Measurements from ENCODE around the gene FOS.
"Not testable (repeated sequence)": the region's sequence is repeated elsewhere in the genome, so short reads cannot be mapped to it uniquely, and the experiment has no call there.

The FOS gene

GRCh38 chr14:75307700-75308379 is 29.2 kb downstream of the FOS start:
- H3K4me3 ChIP-seq (ENCODE audit: low read depth in 1 of 2, low read length in 1 of 2): no peak overlapping the region
- H3K9me3 ChIP-seq: no peaks in the 10 kb centered on the region
- peak overlapping the region; percentile 1 for H3K27ac ChIP-seq
- no peaks in the 10 kb centered on the region for H3K27me3 ChIP-seq
- TF ChIP-seq CTCF (IDR thresholded peaks at IDR 0.05): peak; percentile 89
- H3K36me3 ChIP-seq: no peaks in the 10 kb centered on the region
- H3K4me1 ChIP-seq (ENCODE audit: control insufficient read depth in 1 of 2, insufficient read depth in 1 of 2, low read depth in 1 of 2, low read length in 1 of 2): peaks cover 44 to 47% of the 10 kb centered on the region in 2 experiments

GRCh38 chr14:75308991-75309390 is 30.4 kb downstream of the FOS start:
- H3K27ac ChIP-seq; H3K9me3 ChIP-seq; H3K4me3 ChIP-seq (ENCODE audit: low read depth in 1 of 2, low read length in 1 of 2); H3K36me3 ChIP-seq; H3K27me3 ChIP-seq: not testable (repeated sequence)
- H3K4me1 ChIP-seq (ENCODE audit: control insufficient read depth in 1 of 2, insufficient read depth in 1 of 2, low read depth in 1 of 2, low read length in 1 of 2): peaks cover 48% of the 10 kb centered on the region in 2 experiments

- not testable (repeated sequence) for H3K36me3 ChIP-seq; H3K27me3 ChIP-seq; H3K27ac ChIP-seq; H3K9me3 ChIP-seq; H3K4me3 ChIP-seq (ENCODE audit: low read depth in 1 of 2, low read length in 1 of 2)
- peaks cover 53% of the 10 kb centered on the region in 2 experiments for H3K4me1 ChIP-seq (ENCODE audit: control insufficient read depth in 1 of 2, insufficient read depth in 1 of 2, low read depth in 1 of 2, low read length in 1 of 2)
Measured at GRCh38 chr14:75309561-75309960, 30.9 kb downstream of the FOS start.

GRCh38 chr14:75310295-75311111 is 31.9 kb downstream of the FOS start:
- no peaks in the 10 kb centered on the region for H3K9me3 ChIP-seq
- H3K4me3 ChIP-seq (ENCODE audit: low read depth in 1 of 2, low read length in 1 of 2): no peak overlapping the region
- H3K4me1 ChIP-seq (ENCODE audit: control insufficient read depth in 1 of 2, insufficient read depth in 1 of 2, low read depth in 1 of 2, low read length in 1 of 2): peaks cover 62 to 63% of the 10 kb centered on the region in 2 experiments
- H3K36me3 ChIP-seq: no peaks in the 10 kb centered on the region
- TF ChIP-seq CTCF (IDR thresholded peaks at IDR 0.05): no peak
- peak overlapping the region; percentile 78 for H3K27ac ChIP-seq
- H3K27me3 ChIP-seq: no peaks in the 10 kb centered on the region

GRCh38 chr14:75311356-75311755 is 32.7 kb downstream of the FOS start:
- Histone ChIP-seq H3K9me3 (no peaks in the 10 kb centered on the region), H3K4me1 (ENCODE audit: control insufficient read depth in 1 of 2, insufficient read depth in 1 of 2, low read depth in 1 of 2, low read length in 1 of 2) (peaks cover 64 to 66% of the 10 kb centered on the region in 2 experiments), H3K27me3 (no peaks in the 10 kb centered on the region), H3K4me3 (ENCODE audit: low read depth in 1 of 2, low read length in 1 of 2) (no peak overlapping the region), H3K27ac (peak overlapping the region; percentile 78), H3K36me3 (no peaks in the 10 kb centered on the region)
- TF ChIP-seq CTCF (IDR thresholded peaks at IDR 0.05): no peak

GRCh38 chr14:75312341-75312740 is 33.7 kb downstream of the FOS start:
- H3K27ac ChIP-seq: peak overlapping the region; percentile 78
- peaks cover 62 to 63% of the 10 kb centered on the region in 2 experiments for H3K4me1 ChIP-seq (ENCODE audit: control insufficient read depth in 1 of 2, insufficient read depth in 1 of 2, low read depth in 1 of 2, low read length in 1 of 2)
- H3K27me3 ChIP-seq: no peaks in the 10 kb centered on the region

More at GRCh38 chr14:75312341-75312740, 33.7 kb downstream of the FOS start:
- H3K4me3 ChIP-seq (ENCODE audit: low read depth in 1 of 2, low read length in 1 of 2): no peak overlapping the region
- H3K9me3 ChIP-seq: no peaks in the 10 kb centered on the region
- TF ChIP-seq CTCF (IDR thresholded peaks at IDR 0.05): no peak
- H3K36me3 ChIP-seq: no peaks in the 10 kb centered on the region

Data from neutrophil (primary cell).